ENCODE results near the gene TNFAIP3. TPM values are rescaled to one million over a fixed set of nuclear protein-coding genes. Genes with fewer than 3 reads are reported as not detected.

The TNFAIP3 gene
- polyA plus RNA-seq, 3 donors, result 35.5 to 273 (median 38.4) TPM

GRCh38 chr6:137863091-137863797 is 3.8 kb upstream of the TNFAIP3 start:
- peaks cover 13 to 20% of the 10 kb centered on the region in 2 donors for H3K4me1 ChIP-seq (ENCODE audit: control insufficient read depth in 1 of 2, insufficient read depth in 2 of 2, low read length in 2 of 2)
- peaks cover 11% of the 10 kb centered on the region for H3K79me2 ChIP-seq (ENCODE audit: insufficient read depth, low read length)
- H3K4me1 Mint-ChIP-seq, result peaks cover 25% of the 10 kb centered on the region
- no peaks in the 10 kb centered on the region for H3K9me3 Mint-ChIP-seq
- H3K4me3 Mint-ChIP-seq, result no peak overlapping the region
- H3K36me3 Mint-ChIP-seq, result peaks cover 2 to 4% of the 10 kb centered on the region in 2 donors
- H3K9me3 ChIP-seq (replicated peaks in 1 of 2; ENCODE audit: control insufficient read depth in 1 of 2, insufficient read depth in 1 of 2, low read length in 2 of 2), result no peaks in the 10 kb centered on the region
- H3K4me3 ChIP-seq (replicated peaks in 1 of 3; ENCODE audit: low read depth in 2 of 3, low read length in 3 of 3), result no peak overlapping the region
- H3K4me2 ChIP-seq (replicated peaks; ENCODE audit: extremely low read depth, low read length, poor library complexity, severe bottlenecking), result no peak overlapping the region
- no peak overlapping the region for H3K27ac ChIP-seq (ENCODE audit: low read depth in 1 of 2, low read length in 2 of 2)
- WGBS (ENCODE audit: insufficient coverage), result no CpG with 5 or more reads among the region's 4 CpGs
- H3K9ac ChIP-seq (ENCODE audit: insufficient read depth, low read length, poor library complexity, severe bottlenecking), result no peak overlapping the region
- intact Hi-C loops (cut with micrococcal nuclease), result no loop called here
- H2AFZ ChIP-seq (ENCODE audit: insufficient read depth, low read depth, low read length, poor library complexity, severe bottlenecking), result no peak overlapping the region
- H3K27me3 Mint-ChIP-seq (ENCODE audit: low read depth in 3 of 3), result no peaks in the 10 kb centered on the region
- DNase-seq, result peak in 2 of 3 donors; percentile 47 to 55
- H4K20me1 ChIP-seq (ENCODE audit: insufficient read depth, low read length), result peaks cover 9% of the 10 kb centered on the region
- H3K36me3 ChIP-seq (replicated peaks in 1 of 2; ENCODE audit: control insufficient read depth in 1 of 2, insufficient read depth in 2 of 2, low read length in 2 of 2), result no peaks in the 10 kb centered on the region
- H3K27ac Mint-ChIP-seq, result peak overlapping the region in 1 of 7 donors; percentile 30
- H3K27me3 ChIP-seq (ENCODE audit: control insufficient read depth in 2 of 2, insufficient read depth in 2 of 2, low read length in 2 of 2), result no peaks in the 10 kb centered on the region
- no peak for TF ChIP-seq CTCF (IDR thresholded peaks at IDR 0.05)

- Histone ChIP-seq H3K4me2 (replicated peaks; ENCODE audit: extremely low read depth, low read length, poor library complexity, severe bottlenecking) (no peak overlapping the region), H3K9ac (ENCODE audit: insufficient read depth, low read length, poor library complexity, severe bottlenecking) (no peak overlapping the region)
These were observed 2.1 kb upstream of the TNFAIP3 start for GRCh38 chr6:137864812-137865508.

More at GRCh38 chr6:137864812-137865508, 2.1 kb upstream of the TNFAIP3 start:
- TF ChIP-seq CTCF (IDR thresholded peaks at IDR 0.05), result no peak
- DNase-seq, result peak in 1 of 3 donors; percentile 8
- H4K20me1 ChIP-seq (ENCODE audit: insufficient read depth, low read length), result peaks cover 26% of the 10 kb centered on the region
- H2AFZ ChIP-seq (ENCODE audit: insufficient read depth, low read depth, low read length, poor library complexity, severe bottlenecking), result no peak overlapping the region
- H3K27me3 Mint-ChIP-seq (ENCODE audit: low read depth in 3 of 3), result peaks cover 0 to 1% (median 0%) of the 10 kb centered on the region in 3 donors
- intact Hi-C loops (cut with micrococcal nuclease), result loop anchor here (5.0 kb wide), 4 partner anchors 53 to 158 kb away; no protein-coding TSS in a partner anchor
- WGBS (ENCODE audit: insufficient coverage), result 100% methylated on average over 1 of the region's 4 CpGs
- no peaks in the 10 kb centered on the region for H3K9me3 ChIP-seq (replicated peaks in 1 of 2; ENCODE audit: control insufficient read depth in 1 of 2, insufficient read depth in 1 of 2, low read length in 2 of 2)
- H3K4me3 Mint-ChIP-seq, result no peak overlapping the region
- peaks cover 9 to 14% of the 10 kb centered on the region in 2 donors for H3K36me3 Mint-ChIP-seq
- H3K27ac Mint-ChIP-seq, result peak overlapping the region in 6 of 7 donors; percentile 28 to 100 (median 89)
- peaks cover 28% of the 10 kb centered on the region for H3K79me2 ChIP-seq (ENCODE audit: insufficient read depth, low read length)
- H3K4me1 Mint-ChIP-seq, result peaks cover 42% of the 10 kb centered on the region
- no peaks in the 10 kb centered on the region for H3K36me3 ChIP-seq (replicated peaks in 1 of 2; ENCODE audit: control insufficient read depth in 1 of 2, insufficient read depth in 2 of 2, low read length in 2 of 2)
- H3K27ac ChIP-seq (ENCODE audit: low read depth in 1 of 2, low read length in 2 of 2), result no peak overlapping the region
- peaks cover 0 to 2% (median 0%) of the 10 kb centered on the region in 7 donors for H3K9me3 Mint-ChIP-seq
- no peaks in the 10 kb centered on the region for H3K27me3 ChIP-seq (ENCODE audit: control insufficient read depth in 2 of 2, insufficient read depth in 2 of 2, low read length in 2 of 2)
- no peak overlapping the region for H3K4me3 ChIP-seq (replicated peaks in 1 of 3; ENCODE audit: low read depth in 2 of 3, low read length in 3 of 3)
- peaks cover 28 to 37% of the 10 kb centered on the region in 2 donors for H3K4me1 ChIP-seq (ENCODE audit: control insufficient read depth in 1 of 2, insufficient read depth in 2 of 2, low read length in 2 of 2)
